HG02798 (cell line): ENCODE results near the gene ZSCAN12.
A peak's percentile ranks its signal among the peaks of the same experiment; 100 is the strongest.
"Not testable (repeated sequence)": the region's sequence is repeated elsewhere in the genome, so short reads cannot be mapped to it uniquely, and the experiment has no call there.

Experiments used
- ATAC-seq: cut with Tn5 transposase; IDR thresholded peaks from one replicate; pipeline ENCODE4 v1.9.1; 2021; ENCODE audit warnings: mild to moderate bottlenecking; ENCODE audit not compliant: unreplicated experiment, poor library complexity

Gene ZSCAN12

GRCh38 chr6:28399350-28400121 is at the start of gene ZSCAN12:
ZSCAN12 (minus strand) TSS chr6:28399747; CDS start chr6:28398405, 1,342 bp downstream.
- peak; percentile 93 for ATAC-seq

- ATAC-seq: no peak
Measured at GRCh38 chr6:28449056-28449455, 49.5 kb upstream of the ZSCAN12 start.

- not testable (repeated sequence) for ATAC-seq
Measured at GRCh38 chr6:28447512-28447906, 48.0 kb upstream of the ZSCAN12 start.

GRCh38 chr6:28446818-28447511 is 47.4 kb upstream of the ZSCAN12 start:
- ATAC-seq: no peak

- ATAC-seq: not testable (repeated sequence)
Measured at GRCh38 chr6:28444759-28445158, 45.2 kb upstream of the ZSCAN12 start.

- peak; percentile 98 for ATAC-seq
Measured at GRCh38 chr6:28443112-28443773, 43.7 kb upstream of the ZSCAN12 start, which contains the start of gene ZSCAN23. ZSCAN23 (minus strand) TSS chr6:28443491; CDS start chr6:28436266, 7,225 bp downstream.

GRCh38 chr6:28442586-28442985 is 43.0 kb upstream of the ZSCAN12 start:
- no peak for ATAC-seq

GRCh38 chr6:28436404-28436803 is 36.9 kb upstream of the ZSCAN12 start:
- ATAC-seq: no peak

GRCh38 chr6:28433119-28433518 is 33.6 kb upstream of the ZSCAN12 start:
- no peak for ATAC-seq

- no peak for ATAC-seq
Measured at GRCh38 chr6:28429781-28430180, 30.2 kb upstream of the ZSCAN12 start.

- no peak for ATAC-seq
Measured at GRCh38 chr6:28425944-28426541, 26.5 kb upstream of the ZSCAN12 start.

GRCh38 chr6:28424163-28424562 is 24.6 kb upstream of the ZSCAN12 start:
- ATAC-seq: no peak

- ATAC-seq: no peak
Measured at GRCh38 chr6:28423546-28423945, 24.0 kb upstream of the ZSCAN12 start.

GRCh38 chr6:28413681-28414080 is 14.1 kb upstream of the ZSCAN12 start:
- ATAC-seq: no peak

GRCh38 chr6:28410767-28411166 is 11.2 kb upstream of the ZSCAN12 start:
- no peak for ATAC-seq

GRCh38 chr6:28408076-28408802 is 8.7 kb upstream of the ZSCAN12 start:
- ATAC-seq: no peak

- no peak for ATAC-seq
Measured at GRCh38 chr6:28407401-28407800, 7.9 kb upstream of the ZSCAN12 start.

GRCh38 chr6:28403923-28404322 is 4.4 kb upstream of the ZSCAN12 start:
- not testable (repeated sequence) for ATAC-seq

GRCh38 chr6:28402197-28402596 is 2.6 kb upstream of the ZSCAN12 start:
- ATAC-seq: no peak

GRCh38 chr6:28401172-28401571 is 1.6 kb upstream of the ZSCAN12 start:
- no peak for ATAC-seq
